ENCODE results near the gene SMIM20. TPM values are rescaled to one million over a fixed set of nuclear protein-coding genes. Genes with fewer than 3 reads are reported as not detected.
A peak's percentile ranks its signal among the peaks of the same experiment; 100 is the strongest.

Gene SMIM20
- total and polyA plus RNA-seq, 9 of the 15 experiments (the other 6 are each of a cell fraction or from before 2014, with no cell fraction given), result 25.1 to 51.0 (median 38.9) TPM

DNA sequence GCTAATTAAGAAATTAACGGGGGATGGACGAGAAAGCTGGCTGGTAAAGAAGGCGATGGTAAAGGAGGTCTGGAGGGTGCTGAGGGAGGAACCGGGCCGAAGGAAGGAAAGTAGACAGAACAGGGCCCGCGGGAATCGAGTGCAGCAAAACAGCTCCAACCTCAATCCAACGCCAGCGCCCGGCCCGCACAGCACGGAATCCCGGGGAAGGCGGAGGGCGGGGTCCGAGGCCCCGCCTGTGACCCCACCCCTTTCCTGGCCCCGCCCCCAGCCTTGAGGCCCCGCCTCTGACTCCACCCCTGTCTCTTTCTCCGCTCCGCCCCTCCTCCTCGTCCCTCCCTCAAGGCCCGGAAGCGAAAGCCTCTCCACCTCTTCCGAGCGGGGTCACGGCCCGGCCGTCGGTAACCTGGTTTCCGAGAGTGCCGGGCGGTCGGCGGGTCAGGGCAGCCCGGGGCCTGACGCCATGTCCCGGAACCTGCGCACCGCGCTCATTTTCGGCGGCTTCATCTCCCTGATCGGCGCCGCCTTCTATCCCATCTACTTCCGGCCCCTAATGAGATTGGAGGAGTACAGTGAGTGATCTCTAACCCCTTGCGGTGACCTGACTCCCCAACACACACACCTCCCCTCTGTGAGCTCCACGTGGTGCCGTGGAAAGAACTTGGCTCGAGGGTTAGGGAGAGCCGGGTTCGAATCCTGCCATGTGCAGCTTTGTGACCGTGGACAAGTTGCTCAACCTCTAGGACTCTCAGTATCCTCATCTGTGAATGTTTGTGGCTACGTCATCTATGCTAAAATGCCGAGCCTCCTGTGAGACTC is at the start of gene SMIM20 (continued):
- TF ChIP-seq, protein P1, sequence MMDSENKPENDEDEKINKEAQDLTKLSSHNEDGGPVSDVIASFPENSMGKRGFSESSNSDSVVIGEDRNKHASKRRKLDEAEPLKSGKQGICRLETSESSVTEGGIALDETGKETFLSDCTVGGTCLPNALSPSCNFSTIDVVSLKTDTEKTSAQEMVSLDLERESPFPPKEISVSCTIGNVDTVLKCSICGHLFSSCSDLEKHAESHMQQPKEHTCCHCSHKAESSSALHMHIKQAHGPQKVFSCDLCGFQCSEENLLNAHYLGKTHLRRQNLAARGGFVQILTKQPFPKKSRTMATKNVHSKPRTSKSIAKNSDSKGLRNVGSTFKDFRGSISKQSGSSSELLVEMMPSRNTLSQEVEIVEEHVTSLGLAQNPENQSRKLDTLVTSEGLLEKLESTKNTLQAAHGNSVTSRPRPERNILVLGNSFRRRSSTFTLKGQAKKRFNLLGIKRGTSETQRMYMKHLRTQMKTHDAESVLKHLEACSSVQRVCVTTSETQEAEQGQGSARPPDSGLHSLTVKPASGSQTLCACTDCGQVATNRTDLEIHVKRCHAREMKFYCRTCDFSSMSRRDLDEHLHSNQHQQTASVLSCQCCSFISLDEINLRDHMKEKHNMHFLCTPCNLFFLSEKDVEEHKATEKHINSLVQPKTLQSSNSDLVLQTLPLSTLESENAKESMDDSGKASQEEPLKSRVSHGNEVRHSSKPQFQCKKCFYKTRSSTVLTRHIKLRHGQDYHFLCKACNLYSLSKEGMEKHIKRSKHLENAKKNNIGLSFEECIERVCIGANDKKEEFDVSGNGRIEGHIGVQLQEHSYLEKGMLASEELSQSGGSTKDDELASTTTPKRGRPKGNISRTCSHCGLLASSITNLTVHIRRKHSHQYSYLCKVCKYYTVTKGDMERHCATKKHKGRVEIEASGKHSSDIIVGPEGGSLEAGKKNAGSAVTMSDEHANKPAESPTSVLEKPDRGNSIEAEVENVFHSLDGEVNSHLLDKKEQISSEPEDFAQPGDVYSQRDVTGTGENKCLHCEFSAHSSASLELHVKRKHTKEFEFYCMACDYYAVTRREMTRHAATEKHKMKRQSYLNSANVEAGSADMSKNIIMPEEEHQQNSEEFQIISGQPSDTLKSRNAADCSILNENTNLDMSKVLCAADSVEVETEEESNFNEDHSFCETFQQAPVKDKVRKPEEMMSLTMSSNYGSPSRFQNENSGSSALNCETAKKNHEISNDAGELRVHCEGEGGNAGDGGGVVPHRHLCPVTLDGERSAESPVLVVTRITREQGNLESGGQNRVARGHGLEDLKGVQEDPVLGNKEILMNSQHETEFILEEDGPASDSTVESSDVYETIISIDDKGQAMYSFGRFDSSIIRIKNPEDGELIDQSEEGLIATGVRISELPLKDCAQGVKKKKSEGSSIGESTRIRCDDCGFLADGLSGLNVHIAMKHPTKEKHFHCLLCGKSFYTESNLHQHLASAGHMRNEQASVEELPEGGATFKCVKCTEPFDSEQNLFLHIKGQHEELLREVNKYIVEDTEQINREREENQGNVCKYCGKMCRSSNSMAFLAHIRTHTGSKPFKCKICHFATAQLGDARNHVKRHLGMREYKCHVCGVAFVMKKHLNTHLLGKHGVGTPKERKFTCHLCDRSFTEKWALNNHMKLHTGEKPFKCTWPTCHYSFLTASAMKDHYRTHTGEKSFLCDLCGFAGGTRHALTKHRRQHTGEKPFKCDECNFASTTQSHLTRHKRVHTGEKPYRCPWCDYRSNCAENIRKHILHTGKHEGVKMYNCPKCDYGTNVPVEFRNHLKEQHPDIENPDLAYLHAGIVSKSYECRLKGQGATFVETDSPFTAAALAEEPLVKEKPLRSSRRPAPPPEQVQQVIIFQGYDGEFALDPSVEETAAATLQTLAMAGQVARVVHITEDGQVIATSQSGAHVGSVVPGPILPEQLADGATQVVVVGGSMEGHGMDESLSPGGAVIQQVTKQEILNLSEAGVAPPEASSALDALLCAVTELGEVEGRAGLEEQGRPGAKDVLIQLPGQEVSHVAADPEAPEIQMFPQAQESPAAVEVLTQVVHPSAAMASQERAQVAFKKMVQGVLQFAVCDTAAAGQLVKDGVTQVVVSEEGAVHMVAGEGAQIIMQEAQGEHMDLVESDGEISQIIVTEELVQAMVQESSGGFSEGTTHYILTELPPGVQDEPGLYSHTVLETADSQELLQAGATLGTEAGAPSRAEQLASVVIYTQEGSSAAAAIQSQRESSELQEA (IDR thresholded peaks at IDR 0.05; ENCODE audit: low read depth), result no peak
- no peak for TF ChIP-seq FOXJ3 (CRISPR knock-in tag; IDR thresholded peaks at IDR 0.05)
- TF ChIP-seq LCOR (CRISPR knock-in tag; IDR thresholded peaks at IDR 0.05), result peak; percentile 76
- TF ChIP-seq ZC3H4 (CRISPR knock-in tag; IDR thresholded peaks at IDR 0.05; ENCODE audit: borderline replicate concordance), result no peak; the same call in 1 of the 2 replicates
- TF ChIP-seq ILF3 (IDR thresholded peaks at IDR 0.05; ENCODE audit: borderline replicate concordance), result no peak
- no peak for TF ChIP-seq MAFG (tag; conservative IDR thresholded peaks at IDR 0.05)
- peak; percentile 52 to 60; a peak in 3 of 4 replicates for TF ChIP-seq RCOR1 (IDR thresholded peaks at IDR 0.05; ENCODE audit: borderline replicate concordance in 1 of 2, low read depth in 2 of 2, low read length in 2 of 2)
- peak; percentile 98 for TF ChIP-seq GABPA (tag; conservative IDR thresholded peaks at IDR 0.05; ENCODE audit: low read depth)
- TF ChIP-seq E2F5 (CRISPR knock-in tag; IDR thresholded peaks at IDR 0.05), result peak; percentile 62; the same call in 1 of the 2 replicates
- TF ChIP-seq PBX2 (CRISPR knock-in tag; IDR thresholded peaks at IDR 0.05; ENCODE audit: low read depth), result no peak
- TF ChIP-seq PBX2 (tag; conservative IDR thresholded peaks at IDR 0.05; ENCODE audit: low read depth), result no peak
- no peak for TF ChIP-seq CAMTA2 (CRISPR knock-in tag; conservative IDR thresholded peaks at IDR 0.05)
- no peak for TF ChIP-seq HINFP (tag; conservative IDR thresholded peaks at IDR 0.05; ENCODE audit: low read depth)
